ENCODE results near the gene ZNF609. TPM values are rescaled to one million over a fixed set of nuclear protein-coding genes. Genes with fewer than 3 reads are reported as not detected.
A peak's percentile ranks its signal among the peaks of the same experiment; 100 is the strongest.

The ZNF609 gene
- total RNA-seq, 4 donors from 2014 or later: 38.3 to 53.7 (median 45.3) TPM

- H3K4me3 ChIP-seq: no peak overlapping the region
- H3K27ac ChIP-seq (replicated peaks in 1 of 4): peak overlapping the region; percentile 49 to 70 (median 55)
- peaks cover 7 to 72% (median 64%) of the 10 kb centered on the region in 4 donors for H3K4me1 ChIP-seq
- no peaks in the 10 kb centered on the region for H3K9me3 ChIP-seq
- H3K27me3 ChIP-seq: no peaks in the 10 kb centered on the region
- DNase-seq (ENCODE audit: extremely low spot score): no peak
- 32% methylated on average over 3 of the region's 3 CpGs for WGBS
- TF ChIP-seq, protein P1, sequence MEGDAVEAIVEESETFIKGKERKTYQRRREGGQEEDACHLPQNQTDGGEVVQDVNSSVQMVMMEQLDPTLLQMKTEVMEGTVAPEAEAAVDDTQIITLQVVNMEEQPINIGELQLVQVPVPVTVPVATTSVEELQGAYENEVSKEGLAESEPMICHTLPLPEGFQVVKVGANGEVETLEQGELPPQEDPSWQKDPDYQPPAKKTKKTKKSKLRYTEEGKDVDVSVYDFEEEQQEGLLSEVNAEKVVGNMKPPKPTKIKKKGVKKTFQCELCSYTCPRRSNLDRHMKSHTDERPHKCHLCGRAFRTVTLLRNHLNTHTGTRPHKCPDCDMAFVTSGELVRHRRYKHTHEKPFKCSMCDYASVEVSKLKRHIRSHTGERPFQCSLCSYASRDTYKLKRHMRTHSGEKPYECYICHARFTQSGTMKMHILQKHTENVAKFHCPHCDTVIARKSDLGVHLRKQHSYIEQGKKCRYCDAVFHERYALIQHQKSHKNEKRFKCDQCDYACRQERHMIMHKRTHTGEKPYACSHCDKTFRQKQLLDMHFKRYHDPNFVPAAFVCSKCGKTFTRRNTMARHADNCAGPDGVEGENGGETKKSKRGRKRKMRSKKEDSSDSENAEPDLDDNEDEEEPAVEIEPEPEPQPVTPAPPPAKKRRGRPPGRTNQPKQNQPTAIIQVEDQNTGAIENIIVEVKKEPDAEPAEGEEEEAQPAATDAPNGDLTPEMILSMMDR (IDR thresholded peaks at IDR 0.05): no peak
- TF ChIP-seq EP300 (IDR thresholded peaks at IDR 0.05): no peak
- no peak for TF ChIP-seq POLR2AphosphoS5 (IDR thresholded peaks at IDR 0.05)
- no peak for TF ChIP-seq POLR2A (IDR thresholded peaks at IDR 0.05; ENCODE audit: low read depth)
- intact Hi-C loops (cut with DNase I): no loop called here
- peaks cover 0 to 18% (median 0%) of the 10 kb centered on the region in 4 donors for H3K36me3 ChIP-seq
These were observed 4.4 kb upstream of the ZNF609 start for GRCh38 chr15:64455961-64456371.

- intact Hi-C loops (cut with DNase I): no loop called here
- Histone ChIP-seq H3K27me3 (no peaks in the 10 kb centered on the region), H3K9me3 (no peaks in the 10 kb centered on the region), H3K27ac (replicated peaks in 1 of 4) (peak overlapping the region; percentile 49 to 70 (median 55)), H3K4me1 (peaks cover 10 to 75% (median 69%) of the 10 kb centered on the region in 4 donors), H3K4me3 (no peak overlapping the region), H3K36me3 (peaks cover 0 to 18% (median 0%) of the 10 kb centered on the region in 4 donors)
- no peak for DNase-seq (ENCODE audit: extremely low spot score)
- 50% methylated on average over 1 of the region's 1 CpG for whole genome bisulfite sequencing
- TF ChIP-seq, protein P1 (IDR thresholded peaks at IDR 0.05): no peak
- TF ChIP-seq EP300 (IDR thresholded peaks at IDR 0.05) (no peak), POLR2A (IDR thresholded peaks at IDR 0.05; ENCODE audit: low read depth) (no peak), POLR2AphosphoS5 (IDR thresholded peaks at IDR 0.05) (no peak)
These were observed 3.7 kb upstream of the ZNF609 start for GRCh38 chr15:64456634-64457108.

DNA sequence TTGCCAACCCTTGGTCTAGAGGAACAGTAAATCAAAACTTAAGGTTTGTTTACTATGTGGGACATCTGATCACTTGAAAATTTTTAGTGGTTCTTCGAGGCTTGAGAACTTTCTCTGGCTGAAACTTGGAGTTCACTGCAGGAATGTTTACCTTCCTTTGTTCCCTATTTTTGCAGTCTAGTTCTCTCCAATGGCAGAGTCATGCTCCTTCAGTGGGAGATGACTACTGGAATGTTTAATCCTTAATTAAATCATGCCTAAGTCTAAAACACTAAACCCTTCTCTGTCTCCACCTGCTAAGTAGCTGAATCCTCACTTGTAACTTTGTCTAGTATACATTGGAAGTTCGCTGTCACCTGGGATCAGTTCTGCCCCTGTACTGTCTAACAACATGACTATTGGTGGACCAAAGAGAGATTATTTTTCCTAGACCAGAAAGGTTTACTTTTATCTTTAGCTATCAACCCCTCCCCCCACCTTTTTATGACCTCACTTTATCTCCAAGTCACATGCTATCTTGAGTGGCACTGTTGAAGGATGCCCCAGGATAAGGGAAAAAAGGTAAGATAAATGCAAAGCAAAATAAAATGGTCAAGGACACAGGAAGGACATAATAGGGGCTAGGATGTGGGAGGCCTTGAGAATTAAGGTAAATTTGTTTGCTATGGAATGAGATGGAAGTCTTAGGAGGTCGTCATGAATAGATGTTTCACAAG is 1.2 kb upstream of the ZNF609 start:
- DNase-seq (ENCODE audit: extremely low spot score): no peak
- peaks cover 0 to 18% (median 0%) of the 10 kb centered on the region in 4 donors for H3K36me3 ChIP-seq
- H3K9me3 ChIP-seq: no peaks in the 10 kb centered on the region
- H3K27me3 ChIP-seq: no peaks in the 10 kb centered on the region
- H3K4me1 ChIP-seq: peaks cover 32 to 81% (median 76%) of the 10 kb centered on the region in 4 donors
- intact Hi-C loops (cut with DNase I): no loop called here
- TF ChIP-seq, protein P1 (IDR thresholded peaks at IDR 0.05): no peak
- no peak for TF ChIP-seq EP300 (IDR thresholded peaks at IDR 0.05)
- peak overlapping the region; percentile 93 to 96 (median 96) for H3K27ac ChIP-seq (replicated peaks in 1 of 4)
- 76% methylated on average over 3 of the region's 3 CpGs for WGBS
- H3K4me3 ChIP-seq: no peak overlapping the region

DNA sequence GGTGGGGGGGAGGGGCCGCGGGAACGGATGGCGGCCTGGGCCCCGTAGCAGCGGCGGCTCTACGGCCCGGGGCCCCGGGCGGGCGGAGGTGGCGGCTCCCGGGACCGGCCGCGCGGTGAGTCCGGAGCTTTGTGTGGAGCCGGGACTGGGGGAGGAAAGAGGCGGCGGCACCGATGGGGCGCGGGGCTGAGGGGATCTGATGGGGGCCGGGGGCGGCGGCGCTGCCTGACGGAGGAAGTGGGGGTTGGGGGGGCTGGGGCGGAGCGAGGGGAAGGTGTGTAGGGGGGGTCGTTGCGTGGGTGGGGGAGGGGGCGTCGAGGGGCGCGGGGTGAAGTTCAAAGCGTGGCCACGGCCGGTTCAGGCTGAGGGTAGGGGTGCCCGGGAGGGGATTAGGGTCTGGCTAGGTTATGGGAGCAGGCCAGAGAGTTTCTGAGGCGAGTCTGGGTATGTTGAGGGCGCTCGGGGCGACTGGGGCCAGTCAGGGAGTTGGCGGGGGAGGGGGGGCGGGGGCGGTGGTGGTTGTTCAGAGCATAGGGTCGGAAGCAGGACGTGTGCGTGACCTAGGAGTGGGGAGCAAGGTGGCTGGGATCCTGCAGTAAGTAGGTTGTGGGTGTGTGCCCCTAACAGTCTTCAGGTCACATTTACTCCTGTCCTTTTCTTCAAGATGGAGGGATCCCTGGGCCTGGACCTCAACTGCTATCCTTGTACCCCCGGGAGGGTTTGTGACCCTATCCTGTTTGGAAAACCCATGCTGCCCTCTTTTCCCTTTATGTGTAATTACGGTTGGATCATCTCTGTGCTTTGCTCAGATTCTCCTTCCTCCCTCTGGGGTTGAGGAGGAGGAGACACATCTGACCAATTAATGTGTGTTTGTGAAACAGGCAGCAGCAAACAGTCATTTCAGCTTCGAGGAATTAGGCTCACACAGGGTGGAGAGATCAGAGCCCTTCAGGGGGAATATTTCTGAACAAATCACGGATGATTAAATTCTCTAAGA is 644 bp downstream of the ZNF609 start:
- H3K4me3 ChIP-seq: peak overlapping the region; percentile 84 to 99 (median 86)
- under 1% methylated on average over 21 of the region's 56 CpGs for WGBS
- H3K27me3 ChIP-seq: no peaks in the 10 kb centered on the region
- peak overlapping the region; percentile 93 to 96 (median 96) for H3K27ac ChIP-seq (replicated peaks in 1 of 4)
- TF ChIP-seq, protein P1 (IDR thresholded peaks at IDR 0.05): peak in 2 of 3 experiments; percentile 8 to 23
- peak; percentile 59 to 80 for TF ChIP-seq POLR2AphosphoS5 (IDR thresholded peaks at IDR 0.05)
- no peak for TF ChIP-seq EP300 (IDR thresholded peaks at IDR 0.05)
- intact Hi-C loops (cut with DNase I): loop anchor here (10.0 kb wide), 1 partner anchor 64 kb away; no protein-coding TSS in a partner anchor
- H3K9me3 ChIP-seq: no peaks in the 10 kb centered on the region
- no peak for DNase-seq (ENCODE audit: extremely low spot score)
- H3K4me1 ChIP-seq: peaks cover 43 to 81% (median 76%) of the 10 kb centered on the region in 4 donors
- peaks cover 0 to 5% (median 0%) of the 10 kb centered on the region in 4 donors for H3K36me3 ChIP-seq
